Islet precursor cell (in vitro differentiated cells): ENCODE data around the gene TSPYL1.

Experiments used
- DNase-seq: peaks from one replicate; pipeline ENCODE4 v3.0.0-alpha.2; 2018

The TSPYL1 gene

DNA sequence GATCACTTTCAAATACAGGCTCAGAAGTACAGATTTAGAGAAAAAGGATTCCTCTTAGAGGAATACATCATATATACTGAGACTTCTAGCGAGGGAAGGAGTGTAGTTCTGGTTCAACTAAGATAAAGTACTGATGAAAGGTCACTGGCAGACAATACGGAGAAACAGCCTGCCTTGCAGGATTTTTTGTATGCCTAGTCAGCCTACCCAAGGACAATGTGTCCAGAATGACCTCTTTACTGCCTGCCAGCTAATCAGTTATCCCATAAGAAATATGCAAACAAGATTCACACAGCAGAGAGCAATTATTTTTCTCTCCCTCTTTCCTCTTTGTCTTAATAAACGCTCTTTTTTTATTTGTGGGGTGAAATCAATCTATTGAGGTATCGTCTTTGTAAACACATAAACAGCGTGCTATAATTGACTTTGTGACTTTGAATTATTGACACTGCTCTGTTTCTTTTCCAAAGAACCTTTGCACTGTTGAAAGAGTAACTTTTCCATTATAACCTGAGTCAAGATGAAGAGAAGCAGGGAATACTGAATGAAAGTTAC, 24.4 kb downstream of the TSPYL1 start:
- no peak for DNase-seq

DNA sequence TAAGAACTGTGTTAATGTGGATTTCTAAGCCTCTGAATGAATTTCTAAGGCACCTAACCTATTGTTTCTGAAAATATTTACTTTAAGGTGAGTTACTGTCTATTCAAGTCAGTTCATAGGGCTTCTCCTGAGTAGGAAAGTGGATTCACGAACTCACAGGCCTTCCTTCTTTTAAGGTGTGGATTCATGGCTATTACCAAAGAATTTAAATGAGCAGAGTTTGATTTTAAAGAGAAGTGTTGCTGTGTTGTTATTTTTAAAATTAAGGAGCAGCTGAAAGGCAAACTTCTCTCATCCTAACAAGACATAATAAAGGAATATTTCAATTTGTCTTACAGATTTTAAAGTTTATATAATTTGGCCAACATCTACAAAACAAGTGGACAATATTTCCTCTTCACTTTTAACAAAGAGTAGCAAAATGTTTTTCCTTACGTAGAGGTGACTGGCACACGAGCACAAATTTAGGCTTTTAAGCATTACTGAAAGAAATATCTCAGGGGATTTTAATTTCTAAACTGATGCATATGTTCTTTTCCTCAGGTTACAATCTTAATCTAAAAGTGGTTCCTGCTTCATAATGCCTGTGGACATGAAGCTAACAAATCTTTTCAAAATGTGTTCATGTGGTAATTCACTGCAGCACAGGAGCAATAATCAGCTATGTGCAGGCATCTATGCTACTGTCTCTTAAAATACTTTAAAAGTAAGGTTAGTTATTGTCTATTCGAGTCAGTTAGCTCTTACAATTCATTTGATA, 25.3 kb downstream of the TSPYL1 start:
- no peak for DNase-seq

DNA sequence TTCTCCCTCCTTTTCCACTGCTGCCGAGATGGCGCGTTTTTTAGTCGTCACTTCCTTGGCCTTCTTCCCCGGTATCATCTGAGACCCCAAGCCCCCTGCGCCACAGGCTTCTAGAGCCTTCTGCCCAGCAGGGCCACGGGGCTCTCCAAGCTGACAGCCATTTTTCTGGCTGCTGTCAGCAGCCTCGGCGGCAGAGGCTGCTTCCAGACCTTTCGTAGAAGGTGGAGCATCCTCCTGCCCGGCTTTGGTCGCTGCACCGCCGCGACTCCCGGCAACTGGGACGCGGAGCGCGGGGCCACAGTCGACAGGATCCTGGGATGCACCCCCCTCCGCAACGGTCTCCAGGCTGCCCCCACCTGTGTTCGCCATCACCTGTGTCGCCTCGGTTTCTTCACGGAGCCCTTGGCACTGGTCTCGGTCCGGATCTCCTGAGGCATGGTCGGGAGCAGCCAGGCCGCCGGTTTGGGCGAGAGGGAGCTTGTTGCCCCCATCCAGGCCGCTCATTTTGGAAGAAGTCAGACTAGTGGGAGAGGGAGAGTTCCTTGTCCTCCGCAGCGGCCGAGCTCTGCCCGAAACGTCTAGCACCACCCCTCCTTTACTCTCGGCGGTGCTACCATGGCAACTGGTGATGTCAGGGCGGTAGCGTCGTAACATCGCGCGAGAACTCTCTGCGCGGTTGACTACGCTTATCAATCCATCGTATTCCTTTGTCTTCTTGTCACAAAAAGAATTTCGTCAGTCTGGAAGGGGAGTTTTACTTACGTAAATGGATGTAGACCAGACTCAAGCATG, 26.0 kb downstream of the TSPYL1 start, which contains the start of gene TSPYL4:
Gene TSPYL4 (minus strand): TSS at position 571 of the 792 bp plus-strand sequence. CDS start 67 bp downstream, at position 504.
- peak; percentile 97 for DNase-seq

DNA sequence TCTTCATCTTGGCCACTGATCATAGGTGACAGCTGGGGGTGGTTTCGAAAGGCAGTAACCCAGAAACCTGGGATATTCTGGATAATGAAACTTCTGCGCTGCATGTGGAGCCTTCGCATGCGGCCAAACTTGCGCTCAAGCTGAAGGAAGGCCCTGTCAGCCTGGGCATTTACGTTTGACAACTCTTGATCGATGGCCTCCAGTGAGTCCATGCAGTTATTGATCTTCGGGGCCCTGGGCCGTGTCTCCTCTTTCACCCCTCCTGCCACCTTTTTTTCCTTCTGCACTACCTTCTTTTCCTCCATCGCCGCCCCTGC, 26.6 kb downstream of the TSPYL1 start:
- no peak for DNase-seq

DNA sequence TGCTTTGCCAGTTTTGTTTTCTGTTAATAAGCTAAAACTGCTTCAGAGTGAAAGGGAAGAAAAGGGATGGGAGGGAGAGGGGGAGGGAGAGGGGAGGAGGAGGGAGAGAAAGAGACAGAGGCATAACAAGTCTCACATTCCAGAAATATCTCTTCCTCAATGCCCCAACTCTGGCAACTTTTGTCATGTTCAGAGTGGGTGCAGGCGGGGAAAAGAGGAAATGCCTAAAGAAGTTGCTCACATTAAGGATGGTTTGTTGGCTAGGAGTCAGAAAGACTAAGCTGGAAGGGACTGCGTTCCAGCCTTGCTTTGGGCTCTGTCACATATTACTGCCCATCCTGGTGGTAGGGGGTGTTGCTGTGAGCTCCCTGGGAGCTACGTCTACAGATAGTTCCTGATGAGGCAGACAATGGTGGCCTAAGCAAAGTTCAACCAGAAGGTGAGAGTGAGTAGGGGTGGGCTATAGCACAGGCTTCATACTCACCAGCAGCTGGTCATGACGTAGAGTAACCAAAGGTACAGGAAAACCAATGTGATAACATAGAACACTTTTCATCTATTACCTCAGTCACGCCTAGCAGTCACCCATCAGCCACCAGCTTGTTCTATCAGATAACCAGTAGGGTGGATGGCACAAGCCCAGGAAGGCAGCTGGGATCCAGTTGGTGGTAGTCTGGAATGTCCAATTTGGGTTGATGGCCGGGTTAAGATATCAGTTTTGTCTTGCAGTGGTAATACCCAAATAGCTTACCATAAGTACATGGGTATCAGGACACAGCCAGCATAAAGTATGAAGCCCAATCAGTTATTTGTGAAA, 28.0 kb downstream of the TSPYL1 start:
- peak; percentile 78 for DNase-seq

DNA sequence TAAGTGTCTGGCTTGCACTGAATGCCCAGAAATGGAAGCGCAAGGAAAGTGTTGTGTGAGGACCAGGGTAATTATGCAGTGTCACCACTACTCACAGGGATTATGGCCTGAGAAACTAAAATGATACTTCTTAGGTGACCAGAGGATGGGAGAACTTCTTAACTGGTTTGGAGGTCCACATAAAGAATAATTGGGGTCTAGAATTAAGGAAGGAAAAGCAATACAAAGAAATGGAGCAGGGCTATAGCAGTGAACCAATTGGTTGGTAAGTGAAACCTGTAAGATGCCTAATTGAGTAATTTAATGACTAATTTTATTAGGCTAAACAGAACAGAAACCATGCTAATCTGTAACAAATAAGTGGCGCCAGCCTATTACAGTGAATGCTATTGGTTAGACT, 31.2 kb downstream of the TSPYL1 start:
- no peak for DNase-seq

DNA sequence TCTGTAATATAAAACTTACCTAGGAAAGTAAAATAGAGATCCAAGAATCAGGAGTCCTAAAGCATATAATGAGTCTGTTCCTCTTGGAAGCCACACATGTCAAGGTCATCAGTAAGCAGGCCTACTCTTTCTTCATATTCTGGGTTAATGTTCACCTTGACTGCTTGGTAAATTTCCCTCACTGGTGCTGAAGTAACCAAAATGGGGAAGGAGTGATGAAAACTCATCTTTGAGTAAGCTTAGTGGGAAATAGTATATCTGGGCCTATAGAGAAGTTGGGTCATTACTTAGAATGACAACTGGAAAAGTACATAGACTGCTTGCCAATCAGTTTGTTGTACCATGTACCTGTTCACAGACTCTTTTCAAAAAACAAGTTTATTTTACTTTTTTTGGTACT, 32.4 kb downstream of the TSPYL1 start:
- DNase-seq = no peak

DNA sequence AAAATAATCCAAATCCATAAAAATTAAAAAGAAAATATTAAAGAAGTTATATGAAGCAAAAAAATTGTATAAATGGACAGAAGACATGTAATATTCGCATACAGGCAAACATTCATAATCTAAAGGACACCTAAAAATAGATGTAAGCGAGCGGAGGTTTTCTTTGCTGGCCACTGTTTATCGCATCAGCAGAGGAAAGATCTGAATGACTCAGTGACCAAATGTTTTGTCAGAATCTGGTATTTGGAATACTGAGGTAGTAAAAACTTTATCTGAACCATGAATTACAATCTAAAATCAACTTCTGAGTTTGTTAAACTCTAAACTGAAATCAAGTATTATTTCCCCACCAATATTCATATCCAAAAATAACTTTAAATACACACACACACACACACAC, 33.6 kb downstream of the TSPYL1 start:
- no peak for DNase-seq

DNA sequence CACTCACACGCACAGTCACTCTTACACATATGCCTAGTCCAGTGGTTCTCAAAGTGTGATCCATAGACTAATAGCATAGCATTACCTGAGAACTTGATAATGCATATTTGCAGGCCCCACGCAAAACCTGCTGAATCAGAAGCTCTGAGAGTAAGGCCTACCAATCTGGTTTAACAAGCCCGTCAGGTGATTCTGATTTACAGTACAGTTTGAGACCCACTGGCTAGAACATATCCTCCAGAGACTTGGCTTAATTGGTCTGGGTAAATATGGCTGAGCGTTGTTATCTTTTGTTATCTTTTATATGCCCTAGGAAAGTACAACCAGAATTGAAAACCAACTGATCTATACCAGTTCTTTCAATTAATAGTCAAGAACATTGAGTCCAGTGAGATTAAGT, 35.4 kb downstream of the TSPYL1 start:
- no peak for DNase-seq

DNA sequence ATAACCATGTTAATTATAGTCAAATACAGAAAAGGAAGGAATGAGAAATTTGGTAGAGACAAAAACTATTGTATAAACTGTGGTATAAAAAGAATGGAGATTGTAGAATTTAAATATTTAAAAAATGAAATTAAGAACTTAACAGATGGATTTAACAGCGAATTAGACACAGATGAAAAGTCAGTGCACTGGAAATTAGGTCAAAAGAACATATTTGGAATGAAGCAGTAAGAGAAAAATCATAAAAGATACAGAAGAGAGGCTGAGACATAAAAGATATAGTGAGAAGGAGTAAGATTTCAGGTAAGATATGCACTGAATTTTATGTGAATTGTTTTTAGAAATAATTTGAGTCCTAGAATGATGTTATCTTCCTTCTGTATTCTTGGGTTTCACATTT, 39.9 kb downstream of the TSPYL1 start:
- no peak for DNase-seq

DNA sequence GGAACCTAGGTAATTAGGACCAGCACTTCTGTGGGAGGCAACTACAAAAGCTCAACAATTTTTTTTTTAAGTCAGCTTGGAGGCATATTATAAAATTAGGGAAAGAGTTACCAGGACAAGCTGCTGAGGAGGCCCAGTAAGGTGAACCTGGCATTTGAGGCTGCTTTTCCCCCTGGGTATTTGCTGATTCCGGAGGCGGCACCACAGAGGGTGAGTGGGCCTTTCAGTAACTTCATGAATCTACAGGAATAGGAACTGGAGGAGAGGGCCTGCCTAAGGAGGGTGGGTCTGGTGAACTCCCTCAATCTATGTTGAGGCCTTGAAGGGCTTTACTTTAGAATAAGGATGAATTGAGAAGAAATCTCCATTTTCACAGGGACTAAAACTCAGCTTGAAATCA, 40.5 kb downstream of the TSPYL1 start:
- no peak for DNase-seq

DNA sequence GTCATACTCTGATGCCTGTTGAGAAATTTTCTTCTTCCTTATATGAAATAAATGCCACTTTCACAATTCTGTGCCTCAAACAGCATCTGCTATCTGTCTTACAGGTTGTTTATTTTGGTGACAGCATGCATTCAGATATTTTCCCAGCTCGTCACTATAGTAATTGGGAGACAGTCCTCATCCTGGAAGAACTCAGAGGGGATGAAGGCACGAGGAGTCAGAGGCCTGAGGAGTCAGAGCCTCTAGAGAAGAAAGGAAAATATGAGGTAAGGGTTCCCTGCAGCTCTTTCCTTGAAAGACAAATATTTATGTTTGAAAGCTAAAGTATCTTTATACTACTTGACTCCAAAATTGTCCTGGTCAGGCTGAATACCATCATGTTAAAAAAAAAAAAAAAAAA, 41.6 kb downstream of the TSPYL1 start:
- no peak for DNase-seq

DNA sequence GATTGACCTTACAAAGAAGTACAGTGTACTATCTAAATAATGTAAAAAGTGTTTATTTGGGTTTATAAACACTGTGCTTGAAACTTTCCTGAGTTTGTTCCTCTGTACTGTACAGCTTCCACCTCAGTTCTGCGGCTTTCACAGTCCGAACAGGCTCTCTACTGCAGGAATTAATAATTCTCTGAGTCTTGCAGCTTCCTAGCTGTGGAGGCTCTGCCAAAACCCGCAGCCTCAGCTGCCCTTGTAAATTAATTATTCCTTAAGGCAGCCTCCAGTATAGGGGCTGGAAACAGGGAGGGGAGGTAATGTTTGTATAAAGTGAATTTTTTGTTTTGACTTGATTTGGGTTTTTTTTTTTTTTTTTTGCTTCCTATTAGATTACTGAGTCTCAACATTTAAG, 45.0 kb downstream of the TSPYL1 start:
- DNase-seq = no peak

DNA sequence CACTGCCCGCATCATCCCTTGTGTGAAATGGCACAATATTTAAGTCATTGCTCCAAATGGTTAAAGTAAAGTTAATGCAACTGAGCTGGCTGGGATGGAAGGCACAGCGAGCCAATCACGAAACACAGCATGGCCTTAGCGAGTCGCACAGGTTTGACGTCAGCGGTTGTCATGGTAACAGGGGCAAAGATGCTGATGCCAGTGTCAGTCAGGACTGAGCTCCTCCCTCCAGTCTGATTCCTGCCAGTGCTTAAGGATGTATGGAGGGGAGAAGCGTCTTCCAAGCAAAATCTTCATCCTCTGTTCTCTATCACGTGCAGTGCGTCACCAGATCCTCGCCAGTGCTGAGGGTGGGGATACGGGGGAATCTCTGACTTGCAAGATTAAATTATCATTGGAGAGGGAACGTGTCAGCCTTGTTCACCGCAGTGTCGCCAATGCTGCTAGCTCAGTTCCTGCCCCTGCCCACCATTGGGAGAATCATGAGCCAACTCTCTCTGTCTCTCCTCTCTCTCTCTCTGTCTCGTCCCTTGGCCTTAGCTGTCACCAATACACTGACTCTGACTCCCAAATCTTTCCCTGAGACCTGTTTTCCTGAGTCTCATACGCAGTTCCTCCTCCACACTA, 50.3 kb downstream of the TSPYL1 start:
- peak; percentile 91 for DNase-seq
